Measurements from ENCODE around the gene SORBS1.

Gene SORBS1

DNA sequence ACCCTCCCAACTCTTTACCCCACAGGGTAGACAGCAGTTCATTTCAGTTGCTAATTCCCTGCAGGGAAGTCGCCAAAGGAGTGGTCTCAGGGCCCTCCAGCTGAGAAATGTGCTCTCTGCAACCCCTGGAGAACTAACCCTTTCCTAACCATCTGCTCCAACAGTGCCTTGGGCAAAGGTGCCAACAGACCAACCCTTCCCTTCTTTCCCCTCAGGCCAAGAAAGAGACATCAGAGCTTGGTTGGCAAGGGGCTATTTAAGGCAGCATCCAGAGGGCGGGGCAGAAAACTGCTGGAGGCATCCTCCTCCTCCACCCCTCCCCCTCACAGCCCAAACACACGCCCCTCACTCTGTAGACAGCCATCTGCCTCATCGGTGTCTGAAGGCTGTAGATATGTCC, 1.7 kb downstream of the SORBS1 start:
- no peak for DNase-seq (ENCODE audit: insufficient read length, low spot score)

DNA sequence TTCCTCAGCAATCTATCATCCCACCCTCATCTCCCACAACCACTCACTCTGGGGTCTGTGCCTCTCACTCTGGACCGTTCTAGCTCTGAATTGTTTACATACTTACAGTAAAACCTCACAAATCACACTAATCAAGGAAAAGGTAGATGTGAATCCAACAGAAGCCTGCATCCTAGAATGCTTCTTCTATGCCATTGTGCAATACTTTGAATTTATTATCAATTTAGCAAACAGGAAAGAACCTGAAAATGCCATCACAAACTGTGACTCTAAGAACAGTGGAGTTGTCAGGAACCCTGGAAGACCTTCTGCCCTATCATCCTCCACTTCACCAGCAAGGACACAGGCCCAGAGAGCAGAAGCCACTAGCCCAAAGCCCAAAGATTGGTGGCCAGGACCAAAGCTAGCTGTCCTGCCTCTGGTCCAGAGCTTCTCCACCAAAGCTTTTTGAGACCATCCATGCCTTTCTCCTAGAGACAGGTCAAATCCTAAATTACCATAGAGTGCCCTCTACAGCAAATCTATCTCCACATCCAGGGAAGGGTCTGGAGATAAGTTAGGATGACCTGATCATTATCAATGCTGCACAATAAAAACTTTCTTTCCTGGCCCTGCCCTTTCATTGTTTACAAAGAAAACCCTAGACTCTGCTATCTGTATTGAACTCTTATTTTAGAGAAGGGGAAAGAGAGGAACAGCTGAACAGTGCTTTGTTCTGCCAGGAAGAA, 2.4 kb downstream of the SORBS1 start:
- FAIRE-seq (no peak), DNase-seq (ENCODE audit: insufficient read length, low spot score) (no peak)
- no peak for TF ChIP-seq POLR2A (IDR thresholded peaks at IDR 0.05; ENCODE audit: low read depth, low read length)

More for the DNA sequence above, 1.7 kb downstream of the SORBS1 start:
- no peak for FAIRE-seq
- TF ChIP-seq POLR2A (IDR thresholded peaks at IDR 0.05; ENCODE audit: low read depth, low read length), result no peak

DNA sequence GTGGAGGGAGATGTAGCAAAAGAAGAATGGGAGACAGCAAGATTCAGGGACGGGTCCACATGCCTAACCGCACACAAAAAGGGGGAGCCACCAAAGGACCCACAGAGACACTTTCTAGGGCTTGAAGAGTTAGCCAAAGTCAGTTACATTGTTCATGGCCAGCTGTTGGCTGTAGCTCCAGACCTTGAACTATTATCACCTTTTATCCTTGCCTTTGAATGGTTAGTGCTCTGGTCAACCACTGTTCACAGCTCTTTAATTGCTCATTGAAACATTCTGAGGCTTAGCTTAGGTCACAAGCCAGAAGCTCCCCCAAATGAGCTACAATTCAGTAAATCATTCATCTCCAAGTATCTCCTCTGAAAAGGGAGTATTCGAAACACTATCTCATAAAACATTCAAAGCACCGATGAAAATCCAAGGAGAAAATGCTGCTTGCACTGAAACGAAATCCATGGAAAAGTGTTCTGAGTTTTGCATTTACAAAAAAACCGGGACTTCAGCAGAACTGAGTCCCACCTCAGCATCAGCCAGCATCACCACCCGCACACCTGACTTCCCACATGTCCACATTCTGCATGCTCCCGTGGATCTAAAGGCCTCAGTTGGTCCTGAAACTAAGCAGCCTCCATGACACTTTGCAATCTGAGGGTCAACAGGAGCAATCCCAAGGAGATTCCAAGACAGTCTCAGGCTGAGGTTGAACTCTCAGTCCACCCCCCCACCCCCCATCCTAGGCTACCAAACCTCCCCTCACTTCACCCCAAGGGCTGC, 4.0 kb downstream of the SORBS1 start:
- DNase-seq (ENCODE audit: insufficient read length, low spot score) (no peak), FAIRE-seq (no peak)
- TF ChIP-seq POLR2A (IDR thresholded peaks at IDR 0.05; ENCODE audit: low read depth, low read length), result no peak

DNA sequence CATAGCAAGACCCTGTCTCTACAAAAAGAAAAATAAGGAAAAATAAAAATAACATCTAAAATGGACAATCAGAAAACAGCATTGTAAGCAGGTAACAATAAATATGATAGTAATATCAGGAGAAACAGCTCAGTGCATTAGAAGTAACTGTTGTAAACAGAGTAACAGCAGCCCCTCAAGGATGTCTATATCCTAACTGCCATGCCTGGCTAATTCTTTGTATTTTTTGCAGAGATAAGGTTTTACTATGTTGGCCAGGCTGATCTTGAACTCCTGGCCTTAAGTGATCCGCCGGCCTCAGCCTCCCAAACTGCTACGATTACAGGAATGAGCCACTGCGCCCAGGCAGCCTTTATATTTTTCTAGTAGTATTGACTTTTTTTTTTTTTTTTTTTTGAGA, 7.5 kb downstream of the SORBS1 start:
- DNase-seq (ENCODE audit: insufficient read length, low spot score) (no peak), FAIRE-seq (no peak)
- no peak for TF ChIP-seq POLR2A (IDR thresholded peaks at IDR 0.05; ENCODE audit: low read depth, low read length)

DNA sequence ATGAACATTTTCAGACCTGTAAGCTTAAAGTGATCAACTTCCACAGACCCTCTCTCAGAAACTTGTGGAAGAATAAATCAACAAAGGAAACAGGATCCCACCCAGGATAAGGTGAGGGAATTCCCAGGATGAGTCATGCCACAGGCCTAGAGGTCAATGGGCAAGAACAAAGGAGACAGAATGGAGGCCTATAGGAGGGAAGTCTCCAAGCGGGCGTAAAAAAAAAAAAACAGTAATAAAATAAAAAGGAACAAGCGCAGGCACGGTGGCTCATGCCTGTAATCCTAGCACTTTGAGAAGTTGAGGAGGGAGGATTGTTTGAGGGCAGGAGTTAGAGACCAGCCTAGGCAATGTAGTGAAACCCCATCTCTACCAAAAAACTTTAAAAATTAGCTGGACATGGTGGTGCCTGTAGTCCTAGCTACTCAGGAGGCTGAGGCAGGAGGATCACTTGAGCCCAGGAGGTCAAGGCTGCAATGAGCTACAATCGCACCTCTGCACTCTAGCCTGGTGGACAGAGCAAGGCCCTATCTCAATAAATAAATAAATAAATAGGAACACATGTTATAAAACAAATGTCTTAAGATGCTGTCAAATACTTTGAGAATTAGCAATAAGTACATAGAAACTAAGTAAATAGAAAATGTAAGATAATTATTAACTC, 8.4 kb downstream of the SORBS1 start:
- DNase-seq (ENCODE audit: insufficient read length, low spot score) (no peak), FAIRE-seq (no peak)
- no peak for TF ChIP-seq POLR2A (IDR thresholded peaks at IDR 0.05; ENCODE audit: low read depth, low read length)

DNA sequence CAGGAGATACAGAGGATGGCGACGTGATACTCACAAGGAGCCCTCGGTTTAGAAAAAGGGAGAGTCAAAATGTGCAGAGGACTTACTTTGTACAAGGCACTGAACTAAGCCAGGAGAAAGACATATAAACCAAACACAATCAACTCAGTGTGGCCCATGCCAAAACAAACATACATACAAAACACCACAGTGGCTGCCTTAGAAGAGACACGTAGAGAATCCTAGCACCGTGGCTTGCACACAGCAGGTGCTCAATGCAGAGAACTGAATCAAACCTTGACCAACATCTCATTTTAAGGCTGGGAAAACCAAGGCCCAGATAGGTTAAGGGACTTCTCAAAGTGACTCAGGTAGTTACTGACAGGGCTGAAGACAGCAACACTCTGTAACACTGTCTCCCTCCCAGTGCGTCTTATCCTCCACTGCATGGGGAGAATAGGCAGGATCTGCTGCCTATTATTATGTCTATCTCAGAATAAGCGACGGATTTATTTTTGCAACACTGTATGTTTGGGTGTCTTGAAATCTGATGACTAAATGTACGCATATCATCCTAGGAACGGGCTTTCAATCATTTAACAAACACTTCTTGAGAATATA, 11.0 kb downstream of the SORBS1 start:
- TF ChIP-seq POLR2A (IDR thresholded peaks at IDR 0.05; ENCODE audit: low read depth, low read length), result no peak
- DNase-seq (ENCODE audit: insufficient read length, low spot score) (no peak), FAIRE-seq (no peak)

DNA sequence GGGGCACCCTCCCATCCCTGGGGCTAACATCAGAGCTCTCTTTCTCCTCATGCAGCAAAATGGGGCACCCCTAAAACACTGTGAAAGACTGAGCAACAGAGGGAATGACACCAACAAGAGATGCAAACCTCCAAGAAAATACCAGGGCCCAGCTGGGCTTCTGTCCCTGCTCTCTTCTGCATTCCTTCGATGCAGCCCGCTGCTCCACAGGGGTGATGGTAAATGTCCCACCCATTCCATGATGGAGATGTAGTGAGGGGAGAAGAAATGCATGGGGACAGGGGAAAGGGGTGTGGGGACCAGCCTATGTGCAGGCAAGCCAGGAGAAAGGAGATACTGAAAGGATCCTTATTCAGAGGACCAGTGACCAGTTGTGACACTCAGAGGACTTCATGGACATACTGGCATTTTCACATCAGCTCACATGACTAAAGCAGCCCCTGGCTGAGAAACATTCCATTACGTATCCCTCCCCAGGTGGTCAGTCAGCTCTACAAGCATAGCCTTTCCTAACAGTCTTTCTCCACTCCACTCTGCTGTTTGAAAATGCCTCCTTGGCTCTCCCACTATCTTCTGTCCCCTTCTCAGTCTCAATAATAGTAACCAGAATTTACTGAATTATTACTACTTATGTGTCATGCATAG, 13.3 kb downstream of the SORBS1 start:
- FAIRE-seq (no peak), DNase-seq (ENCODE audit: insufficient read length, low spot score) (no peak)
- no peak for TF ChIP-seq POLR2A (IDR thresholded peaks at IDR 0.05; ENCODE audit: low read depth, low read length)

DNA sequence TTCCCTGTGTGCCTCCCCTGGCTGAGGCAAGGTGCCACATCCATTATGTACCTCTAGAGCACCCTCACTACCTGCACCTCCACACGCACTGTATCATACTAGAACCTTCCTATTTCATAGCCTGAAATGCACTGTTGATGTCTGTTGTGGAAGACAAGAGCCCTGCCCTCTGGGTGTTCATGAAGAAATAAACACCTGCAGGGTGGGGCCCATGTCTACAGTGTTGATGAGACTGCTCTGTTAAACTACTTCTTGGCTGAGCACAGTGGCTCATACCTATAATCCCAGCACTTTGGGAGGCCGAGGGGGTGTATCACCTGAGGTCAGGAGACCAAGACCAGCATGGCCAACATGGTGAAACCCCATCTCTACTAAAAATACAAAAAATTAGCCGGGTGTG, 14.0 kb downstream of the SORBS1 start:
- DNase-seq (ENCODE audit: insufficient read length, low spot score), result no peak
- no peak for TF ChIP-seq POLR2A (IDR thresholded peaks at IDR 0.05; ENCODE audit: low read depth, low read length)
- FAIRE-seq, result no peak

DNA sequence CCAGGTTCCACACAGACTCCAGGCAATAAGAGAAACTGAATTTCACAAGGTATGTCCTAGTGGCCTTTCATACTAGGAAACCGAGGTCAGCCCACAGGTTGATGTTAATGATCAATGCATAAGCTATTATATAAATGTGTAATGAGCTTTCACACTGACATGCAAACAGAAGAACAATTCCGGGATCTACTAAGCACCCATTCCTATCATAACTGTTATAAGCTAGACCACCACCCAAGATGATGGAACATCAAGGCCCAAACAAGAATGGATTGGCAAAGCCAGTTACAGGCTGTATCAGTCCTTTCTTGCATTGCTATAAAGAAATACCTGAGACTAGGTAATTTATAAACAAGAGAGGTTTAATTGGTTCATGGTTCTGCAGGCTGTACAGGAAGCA, 15.2 kb downstream of the SORBS1 start:
- no peak for TF ChIP-seq POLR2A (IDR thresholded peaks at IDR 0.05; ENCODE audit: low read depth, low read length)
- FAIRE-seq (no peak), DNase-seq (ENCODE audit: insufficient read length, low spot score) (no peak)

DNA sequence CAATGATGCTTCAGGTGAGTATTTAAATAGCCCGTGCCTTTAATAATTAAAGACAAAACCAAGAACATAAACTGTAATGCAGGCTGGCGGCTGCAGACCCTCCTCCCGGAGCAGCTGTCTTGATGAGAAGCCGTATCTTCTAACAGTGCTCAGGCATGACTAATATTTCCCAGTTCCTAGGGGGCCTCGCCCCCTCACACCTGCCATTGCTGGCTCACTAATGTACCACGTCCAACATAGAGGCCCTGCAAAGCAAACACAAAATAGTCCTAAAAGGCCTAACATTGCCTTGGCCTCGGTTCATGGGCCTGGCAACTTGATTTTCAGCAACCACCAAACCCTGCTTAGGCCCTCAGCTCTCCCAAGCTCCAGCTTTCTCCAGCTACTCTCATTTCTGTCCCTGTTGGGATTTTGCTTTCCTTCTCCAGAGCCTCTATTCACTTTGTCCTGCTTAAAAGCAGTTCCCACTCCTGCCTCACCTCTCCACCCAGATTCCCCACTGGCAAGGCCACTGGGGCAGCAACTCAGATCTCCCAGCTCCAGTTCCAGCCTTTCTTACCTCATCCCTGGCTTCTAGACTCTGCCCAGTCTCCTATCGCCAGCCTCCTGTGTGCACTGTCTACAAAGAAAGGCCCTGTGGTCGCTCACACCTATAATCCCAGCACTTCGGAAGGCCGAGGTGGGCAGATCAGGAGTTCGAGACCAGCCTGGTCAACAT, 16.2 kb downstream of the SORBS1 start:
- FAIRE-seq, result no peak
- TF ChIP-seq POLR2A (IDR thresholded peaks at IDR 0.05; ENCODE audit: low read depth, low read length), result no peak
- DNase-seq (ENCODE audit: insufficient read length, low spot score), result no peak

DNA sequence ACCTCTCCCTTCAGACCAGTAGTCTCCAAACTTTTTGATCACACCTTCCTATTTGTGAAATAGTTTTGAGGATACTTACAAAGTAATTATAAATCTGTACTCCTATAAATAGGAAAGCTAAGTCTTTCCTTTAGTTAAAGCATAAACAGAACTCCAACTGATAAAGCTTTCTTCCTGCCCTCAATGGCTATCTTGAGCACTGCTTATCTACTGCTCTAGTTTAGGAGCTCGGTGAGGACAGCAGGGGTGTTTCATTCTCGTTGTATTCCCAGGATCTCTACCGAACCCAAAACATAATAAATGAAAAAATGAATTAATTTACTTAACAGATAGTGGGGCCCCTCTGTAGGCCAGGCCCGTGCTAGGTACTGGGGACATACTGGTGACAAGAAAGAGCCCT, 17.7 kb downstream of the SORBS1 start:
- no peak for DNase-seq (ENCODE audit: insufficient read length, low spot score)
- no peak for TF ChIP-seq POLR2A (IDR thresholded peaks at IDR 0.05; ENCODE audit: low read depth, low read length)
- no peak for FAIRE-seq

DNA sequence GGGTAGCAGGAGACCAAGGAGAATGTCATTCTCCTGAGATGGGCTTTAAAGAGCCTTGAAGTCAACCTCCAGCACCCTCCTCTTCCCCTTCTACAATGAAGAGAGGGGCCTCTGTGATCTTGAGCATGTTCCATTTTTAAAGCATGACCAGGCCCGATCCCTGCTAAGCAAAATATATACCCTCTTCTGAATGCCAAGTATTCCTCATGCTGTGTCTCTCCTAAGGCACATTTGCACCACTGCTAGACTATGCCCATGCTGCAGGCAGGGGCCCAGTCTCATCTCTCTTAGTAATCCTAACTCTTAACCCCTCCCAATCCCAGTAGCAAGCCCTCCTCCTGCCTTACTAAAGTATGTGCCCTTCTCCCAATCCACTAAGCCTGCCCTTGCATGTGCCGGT, 18.4 kb downstream of the SORBS1 start:
- no peak for TF ChIP-seq POLR2A (IDR thresholded peaks at IDR 0.05; ENCODE audit: low read depth, low read length)
- no peak for FAIRE-seq
- DNase-seq (ENCODE audit: insufficient read length, low spot score), result no peak

DNA sequence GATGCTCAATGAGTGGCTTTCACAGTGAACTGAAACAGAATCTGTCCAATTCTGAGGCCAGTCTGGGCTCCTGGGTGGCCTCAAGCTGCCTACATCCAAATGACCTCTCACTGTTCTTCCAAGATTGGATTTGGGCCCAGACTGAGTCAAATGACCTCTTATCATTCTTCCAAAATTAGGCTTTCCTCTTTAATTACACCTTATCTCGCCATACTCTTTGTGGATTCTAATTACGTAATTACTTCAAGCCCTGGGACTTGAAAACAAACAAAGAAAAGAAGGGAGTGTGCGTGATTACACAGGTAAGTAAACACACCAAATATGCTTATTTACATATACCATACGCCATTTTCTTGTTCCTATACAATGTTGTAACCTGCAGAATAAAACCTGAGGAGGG, 18.8 kb downstream of the SORBS1 start:
- no peak for TF ChIP-seq POLR2A (IDR thresholded peaks at IDR 0.05; ENCODE audit: low read depth, low read length)
- FAIRE-seq, result no peak
- no peak for DNase-seq (ENCODE audit: insufficient read length, low spot score)
